HG02973 (cell line): Measurements from ENCODE around the gene NADK.
"Not testable (repeated sequence)": the region's sequence is repeated elsewhere in the genome, so short reads cannot be mapped to it uniquely, and the experiment has no call there.

Source experiments
- ATAC-seq: cut with Tn5 transposase; IDR thresholded peaks from one replicate; pipeline ENCODE4 v1.9.1; 2021; ENCODE audit warnings: moderate library complexity; ENCODE audit not compliant: unreplicated experiment

The NADK gene

DNA sequence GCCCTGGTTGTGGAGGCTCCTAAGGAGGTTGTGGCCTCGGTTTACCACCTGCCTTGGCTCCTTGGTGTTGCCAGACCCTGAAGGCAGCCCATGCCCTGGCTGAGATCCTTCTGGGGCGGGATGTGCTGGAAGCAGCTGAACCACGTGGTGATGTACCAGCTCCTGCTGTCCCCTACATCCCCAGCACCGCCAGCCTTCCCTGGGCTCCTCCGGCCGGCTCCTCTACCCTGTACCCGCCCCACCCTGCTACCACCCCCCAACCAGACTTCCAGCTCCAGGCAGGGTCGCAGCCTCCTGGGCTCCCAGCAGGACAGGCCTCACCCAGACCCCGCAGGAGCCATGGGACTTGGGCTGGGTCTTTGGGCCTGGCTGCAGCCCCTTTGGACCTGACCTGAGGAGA is 28.3 kb downstream of the NADK start:
- ATAC-seq, result not testable (repeated sequence)

GRCh38 chr1:1748686-1749321 is 29.5 kb downstream of the NADK start:
- ATAC-seq, result no peak

GRCh38 chr1:1746566-1746909 is 31.7 kb downstream of the NADK start:
- ATAC-seq, result peak; percentile 83

DNA sequence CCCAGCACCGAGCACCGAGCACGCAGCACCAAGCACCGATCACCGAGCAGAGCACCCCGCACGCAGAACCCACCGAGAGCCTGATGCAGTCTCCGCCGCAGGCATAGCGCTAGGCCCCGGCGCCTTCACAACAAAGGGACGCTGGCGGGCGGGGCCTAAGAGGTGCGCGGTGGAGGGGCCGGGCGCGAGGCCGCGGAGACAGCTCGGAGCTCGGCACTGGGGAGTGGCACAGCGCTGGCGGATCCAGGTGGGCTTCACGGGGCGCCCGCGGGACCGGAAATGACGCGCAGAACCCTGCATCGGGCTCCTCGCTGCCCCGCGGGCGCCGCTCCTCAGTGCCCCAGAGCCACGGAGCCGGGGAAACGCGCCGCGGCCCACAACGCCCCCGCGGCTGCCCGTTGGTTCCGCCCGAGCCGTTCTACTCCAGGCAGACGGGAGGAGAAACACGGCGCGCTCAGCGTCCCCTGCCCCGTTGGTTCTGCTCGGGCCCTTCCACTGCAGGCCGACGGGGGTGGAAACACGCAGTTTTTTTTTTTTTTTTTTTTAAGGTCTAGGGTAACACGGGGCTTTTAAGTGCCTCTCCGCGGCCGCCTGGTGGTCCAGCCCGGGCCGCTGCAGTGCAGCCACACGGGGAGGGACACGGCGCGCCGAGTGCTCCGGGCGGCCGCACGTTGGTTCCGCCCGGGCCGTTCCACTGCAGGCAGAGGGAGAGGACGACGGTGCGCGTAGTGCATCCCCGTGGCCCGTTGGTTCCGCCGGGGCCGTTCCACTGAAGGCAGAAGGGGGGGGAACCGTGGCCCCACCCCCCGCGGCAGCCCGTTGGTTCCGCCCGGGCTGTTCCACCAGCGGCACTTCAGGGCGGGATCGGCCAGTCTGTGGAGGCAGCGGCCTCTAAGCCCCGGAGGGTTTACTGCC is 32.4 kb downstream of the NADK start:
- peak; percentile 56 for ATAC-seq

GRCh38 chr1:1742529-1742928 is 35.7 kb downstream of the NADK start:
- ATAC-seq, result not testable (repeated sequence)

DNA sequence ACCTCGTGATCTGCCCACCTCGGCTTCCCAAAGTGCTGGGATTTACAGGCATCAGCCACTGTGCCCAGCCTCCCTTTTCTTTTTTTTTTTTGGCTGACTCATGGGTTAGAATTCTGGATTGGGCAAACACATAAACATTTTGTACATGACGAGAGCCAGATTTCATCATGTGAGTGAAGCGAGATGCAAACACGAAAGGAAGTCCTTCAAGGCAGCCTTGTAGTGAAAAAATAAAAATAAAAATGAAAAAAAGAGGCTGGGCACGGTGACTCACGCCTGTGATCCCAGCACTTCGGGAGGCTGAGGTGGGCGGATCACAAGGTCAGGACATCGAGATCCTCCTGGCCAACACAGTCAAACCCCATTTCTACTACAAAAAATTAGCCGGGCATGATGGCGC is 37.3 kb downstream of the NADK start:
- not testable (repeated sequence) for ATAC-seq

DNA sequence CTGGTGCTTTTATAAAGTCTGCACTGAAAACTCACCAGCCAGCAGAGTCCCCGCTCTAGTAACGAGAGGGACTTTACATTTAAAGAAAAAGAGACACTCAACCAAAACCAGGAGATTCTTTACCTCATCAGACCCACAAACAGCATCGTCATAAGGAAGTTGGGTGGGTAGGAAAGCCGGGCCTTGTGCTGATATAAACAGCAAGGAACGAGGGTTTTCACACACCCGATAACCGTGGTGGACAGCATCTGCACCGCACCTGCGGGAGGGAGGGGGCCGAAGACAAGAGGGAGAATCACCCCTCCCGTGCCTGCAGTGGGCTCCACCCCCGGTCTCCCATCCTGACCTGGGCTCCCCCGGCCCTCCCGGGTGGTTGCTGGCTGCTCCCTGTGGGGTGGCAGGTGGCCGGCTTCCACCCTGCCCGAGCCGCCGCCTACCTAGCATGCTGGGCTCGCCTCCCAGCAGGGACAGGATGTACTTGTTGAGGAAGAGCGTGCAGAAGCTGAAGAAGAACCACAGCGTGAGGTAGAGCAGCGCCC is 39.4 kb downstream of the NADK start:
- ATAC-seq, result not testable (repeated sequence)

DNA sequence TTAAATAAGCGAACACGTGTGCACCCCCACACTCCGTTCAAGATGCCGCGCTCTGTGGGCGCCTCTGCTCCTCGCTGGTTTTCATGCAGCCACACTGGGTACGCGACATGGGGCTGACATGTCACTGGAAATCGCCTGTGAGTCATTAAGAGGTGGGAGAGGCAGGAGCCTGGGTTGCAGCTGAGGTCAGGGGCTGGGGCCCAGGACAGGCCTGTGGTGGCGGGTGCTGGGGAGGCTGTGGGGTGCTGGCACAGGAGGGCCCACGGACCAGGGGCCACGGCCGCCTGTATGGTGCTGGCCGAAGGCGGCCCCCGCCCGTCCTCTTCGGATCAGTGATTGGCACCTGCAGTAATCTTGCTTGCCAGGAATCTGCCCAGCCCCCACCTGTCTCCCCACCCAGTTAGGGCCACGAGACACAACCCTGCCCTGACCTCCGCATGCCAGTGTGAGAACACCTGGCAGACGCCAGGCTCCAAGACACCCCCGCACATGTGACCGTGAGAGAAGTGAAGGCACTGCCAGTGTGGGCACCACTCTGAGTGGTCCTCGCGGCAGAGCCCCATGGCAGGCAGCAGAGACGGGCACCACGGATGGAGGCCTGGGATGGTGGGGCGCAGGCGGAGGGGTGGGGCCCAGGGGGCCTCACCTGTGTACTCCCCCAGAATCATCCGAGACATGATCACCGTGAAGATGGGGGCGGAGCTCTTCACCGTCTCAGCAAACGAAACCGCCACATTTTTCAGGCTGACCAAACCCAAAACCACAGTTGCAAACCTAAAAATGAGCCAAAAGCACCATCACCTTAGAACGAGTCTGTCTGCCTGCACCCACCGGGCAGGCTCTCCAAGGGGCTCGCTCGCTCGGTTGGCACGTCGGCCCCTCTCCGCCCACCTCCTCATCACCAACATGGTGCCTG is 40.3 kb downstream of the NADK start:
- ATAC-seq, result not testable (repeated sequence)

DNA sequence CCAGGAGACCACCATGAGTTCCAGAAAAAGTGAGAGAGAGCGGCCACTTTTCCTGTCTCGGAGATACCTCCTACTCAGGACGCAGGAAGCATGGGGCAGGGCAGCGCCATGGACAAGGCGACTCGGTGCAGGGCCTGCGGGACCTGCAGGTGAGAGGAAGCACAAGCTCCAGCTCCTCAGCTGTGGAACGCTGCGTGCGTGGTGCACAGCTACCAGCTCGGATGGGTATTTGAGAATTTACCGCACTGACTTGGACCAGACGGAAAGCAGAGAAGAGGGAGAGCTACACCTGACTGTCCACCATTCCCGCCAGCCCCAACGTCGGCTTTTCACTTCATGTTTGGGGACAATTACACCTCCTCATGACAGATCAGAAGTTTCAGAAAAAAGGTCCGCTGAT is 45.9 kb downstream of the NADK start:
- no peak for ATAC-seq

GRCh38 chr1:1730870-1731269 is 47.4 kb downstream of the NADK start:
- ATAC-seq, result no peak

DNA sequence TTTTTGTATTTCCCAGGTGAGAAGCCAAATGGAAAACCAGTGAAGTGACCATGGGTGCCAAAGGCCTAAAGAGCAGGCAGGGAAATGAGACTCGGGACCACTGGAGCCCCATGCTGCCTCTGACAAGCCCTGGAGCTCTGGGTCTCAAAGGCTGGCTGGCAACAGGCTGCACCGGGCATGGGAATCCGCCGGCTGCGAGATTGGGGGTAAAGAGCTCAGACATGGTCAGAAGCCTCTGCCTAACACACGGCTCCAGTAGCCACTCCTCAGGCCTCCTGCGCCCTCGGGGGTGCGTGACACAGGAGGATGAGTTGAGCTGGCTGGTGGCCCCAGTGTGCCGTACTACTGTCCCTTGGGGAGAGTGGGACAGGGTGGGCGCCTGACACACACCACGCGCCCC is 48.0 kb downstream of the NADK start:
- not testable (repeated sequence) for ATAC-seq

DNA sequence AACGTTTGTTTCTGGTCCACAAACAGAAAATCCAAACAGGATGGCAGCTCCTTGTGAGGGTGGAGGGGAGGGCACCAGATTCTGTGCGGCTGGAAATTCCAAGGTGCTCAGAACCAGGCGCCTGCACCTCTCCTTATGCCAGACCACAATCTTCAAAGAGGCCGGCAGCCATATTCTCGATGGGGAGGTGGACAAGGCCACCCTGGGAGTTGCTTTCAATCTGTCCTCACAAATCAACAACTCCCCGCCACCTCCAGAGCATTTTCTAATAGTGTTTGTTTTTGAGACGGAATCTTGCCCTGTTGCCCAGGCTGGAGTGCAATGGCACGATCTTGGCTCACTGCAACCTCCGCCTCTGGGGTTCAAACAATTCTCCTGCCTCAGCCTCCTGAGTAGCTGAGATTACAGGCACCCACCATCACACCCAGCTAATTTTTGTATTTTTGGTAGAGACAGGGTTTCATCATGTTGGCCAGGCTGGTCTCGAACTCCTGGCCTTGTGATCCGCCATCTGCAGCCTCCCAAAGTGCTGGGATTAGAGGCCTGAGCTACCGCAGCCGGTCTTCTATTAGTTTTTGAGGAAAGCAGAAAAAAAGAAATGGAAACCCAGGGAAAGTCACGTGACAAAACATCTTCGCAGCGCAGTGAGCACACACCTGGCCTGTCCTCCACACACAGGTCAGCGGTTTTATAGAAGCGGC is 49.0 kb downstream of the NADK start:
- ATAC-seq, result not testable (repeated sequence)

GRCh38 chr1:1728308-1729005 is 49.8 kb downstream of the NADK start:
- ATAC-seq, result not testable (repeated sequence)

DNA sequence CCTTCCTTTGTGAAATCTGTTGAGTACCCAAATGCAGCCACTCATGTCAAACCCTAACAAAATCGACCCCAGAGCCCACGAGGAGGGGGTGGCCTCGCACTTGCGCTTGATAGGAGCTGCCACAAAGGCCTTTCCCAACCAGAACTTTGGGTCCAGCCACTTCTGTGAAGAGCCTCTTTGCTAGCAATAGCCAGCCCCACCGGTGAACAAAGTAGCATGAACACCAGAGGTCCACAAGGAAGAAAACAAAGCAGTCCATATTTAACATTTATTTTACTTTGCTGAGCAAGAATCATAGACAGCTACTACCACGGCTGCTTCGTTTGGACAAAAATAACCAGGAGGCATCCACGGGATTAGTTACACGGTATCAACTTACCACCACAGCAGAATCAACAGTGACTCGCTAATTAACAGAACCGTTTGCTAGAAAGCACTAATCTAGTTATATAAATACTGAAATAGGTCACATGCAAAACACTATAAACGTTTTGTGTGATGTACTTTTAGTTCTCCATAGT is 51.1 kb downstream of the NADK start:
- ATAC-seq, result not testable (repeated sequence)

GRCh38 chr1:1726088-1726487 is 52.2 kb downstream of the NADK start:
- not testable (repeated sequence) for ATAC-seq

DNA sequence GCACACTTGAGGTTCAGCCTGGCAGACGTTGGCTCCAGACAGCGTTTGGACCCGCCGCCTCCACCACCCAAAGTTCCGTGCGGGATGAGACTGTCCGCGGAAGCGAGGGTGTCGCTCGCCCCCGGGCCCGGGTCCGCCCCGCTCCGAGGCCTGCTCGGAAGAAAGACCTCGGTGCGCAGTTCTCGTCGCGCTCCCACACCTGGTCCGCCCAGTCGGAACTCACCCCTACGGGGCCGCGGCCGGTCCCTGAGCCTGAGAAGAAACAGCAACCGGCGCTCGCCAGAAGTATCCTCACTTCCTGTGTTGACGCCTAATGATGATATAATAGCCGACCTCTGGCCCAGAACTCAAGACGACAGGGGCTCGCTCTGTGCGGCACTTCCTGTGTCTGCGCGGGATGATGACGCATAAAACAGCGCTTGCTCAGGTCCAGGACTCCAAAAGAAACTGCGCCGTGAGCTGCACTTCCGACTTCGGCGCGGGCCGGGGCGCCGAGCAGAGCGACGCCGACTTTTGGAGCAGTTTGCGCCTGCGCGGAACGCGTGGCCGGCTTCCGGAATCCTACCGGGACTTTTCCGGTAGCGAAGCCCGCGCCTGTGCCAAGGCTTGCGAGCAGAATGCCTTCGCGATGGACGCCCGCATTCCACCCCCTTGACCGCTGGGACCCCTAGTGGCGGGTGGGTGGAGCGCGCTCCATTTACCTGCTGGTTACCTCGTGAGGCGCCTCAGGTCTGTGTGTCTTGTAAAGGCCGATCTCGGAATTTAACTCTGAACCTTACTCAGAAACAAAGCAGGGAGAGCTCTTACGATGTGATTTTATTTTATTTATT is 54.0 kb downstream of the NADK start, which contains the start of gene CDK11A:
Gene CDK11A, minus strand, starts transcription at position 323 of the 830 bp plus-strand sequence. CDS start 1,539 bp downstream, outside the sequence.
- peak; percentile 87 for ATAC-seq

- ATAC-seq, result no peak
These were observed 57.1 kb downstream of the NADK start for GRCh38 chr1:1721201-1721600.

GRCh38 chr1:1715109-1715883 is 63.0 kb downstream of the NADK start:
- not testable (repeated sequence) for ATAC-seq
